Limb (tissue), 2 donors: ENCODE measurements around the gene MEF2D.

ENCODE experiments used
- DNase-seq, 2 donors: peaks; one replicate each; pipeline ENCODE4 v3.0.0-alpha.2; 2016; ENCODE audit errors: extremely low spot score in 2 of 2

The MEF2D gene

GRCh38 chr1:156524481-156524869 is 23.9 kb upstream of the MEF2D start:
- no peak for DNase-seq

GRCh38 chr1:156523801-156524480 is 23.4 kb upstream of the MEF2D start:
- DNase-seq: no peak

- DNase-seq: no peak
Measured at GRCh38 chr1:156522443-156522970, 21.9 kb upstream of the MEF2D start.

- DNase-seq: no peak
Measured at GRCh38 chr1:156517748-156518147, 17.2 kb upstream of the MEF2D start.

- no peak for DNase-seq
Measured at GRCh38 chr1:156516821-156517220, 16.2 kb upstream of the MEF2D start.

- DNase-seq: no peak
Measured at GRCh38 chr1:156515956-156516355, 15.4 kb upstream of the MEF2D start.

- DNase-seq: no peak
Measured at GRCh38 chr1:156513185-156513584, 12.6 kb upstream of the MEF2D start.

- DNase-seq: no peak
Measured at GRCh38 chr1:156511644-156512043, 11.1 kb upstream of the MEF2D start.

- peak in 1 of 2 donors; percentile 39 for DNase-seq
Measured at GRCh38 chr1:156510709-156511108, 10.1 kb upstream of the MEF2D start.

GRCh38 chr1:156509424-156510034 is 9.0 kb upstream of the MEF2D start:
- peak in 1 of 2 donors; percentile 33 for DNase-seq

GRCh38 chr1:156508955-156509234 is 8.3 kb upstream of the MEF2D start:
- peak in 1 of 2 donors; percentile 15 for DNase-seq

GRCh38 chr1:156508205-156508954 is 7.8 kb upstream of the MEF2D start:
- DNase-seq: peak in 1 of 2 donors; percentile 35

GRCh38 chr1:156506450-156506849 is 5.9 kb upstream of the MEF2D start:
- no peak for DNase-seq

GRCh38 chr1:156505679-156506298 is 5.2 kb upstream of the MEF2D start:
- peak in 1 of 2 donors; percentile 26 for DNase-seq

GRCh38 chr1:156504821-156505678 is 4.5 kb upstream of the MEF2D start:
- peak; percentile 98 to 99 for DNase-seq

- DNase-seq: peak in 1 of 2 donors; percentile 26
Measured at GRCh38 chr1:156504438-156504813, 3.9 kb upstream of the MEF2D start.

GRCh38 chr1:156503698-156504437 is 3.3 kb upstream of the MEF2D start:
- DNase-seq: peak in 1 of 2 donors; percentile 20

- DNase-seq: peak; percentile 65
Measured at GRCh38 chr1:156502894-156503697, 2.5 kb upstream of the MEF2D start.

- DNase-seq: no peak
Measured at GRCh38 chr1:156502391-156502893, 1.9 kb upstream of the MEF2D start.
